GM12891 (cell line): Measurements from ENCODE around the gene MCM9.

Experiments used
- POLR2A ChIP-seq: IDR thresholded peaks from 2 replicates; pipeline ENCODE4 v1.6.1; 2011; ENCODE audit warnings: low read depth, low read length, control low read depth
- POLR2AphosphoS5 ChIP-seq: IDR thresholded peaks from 2 replicates; pipeline ENCODE4 v1.6.1; 2011; ENCODE audit warnings: low read depth, low read length, control low read depth
- TAF1 ChIP-seq: IDR thresholded peaks from 2 replicates; pipeline ENCODE4 v1.6.1; 2011; ENCODE audit warnings: low read depth, low read length, control low read depth

DNA sequence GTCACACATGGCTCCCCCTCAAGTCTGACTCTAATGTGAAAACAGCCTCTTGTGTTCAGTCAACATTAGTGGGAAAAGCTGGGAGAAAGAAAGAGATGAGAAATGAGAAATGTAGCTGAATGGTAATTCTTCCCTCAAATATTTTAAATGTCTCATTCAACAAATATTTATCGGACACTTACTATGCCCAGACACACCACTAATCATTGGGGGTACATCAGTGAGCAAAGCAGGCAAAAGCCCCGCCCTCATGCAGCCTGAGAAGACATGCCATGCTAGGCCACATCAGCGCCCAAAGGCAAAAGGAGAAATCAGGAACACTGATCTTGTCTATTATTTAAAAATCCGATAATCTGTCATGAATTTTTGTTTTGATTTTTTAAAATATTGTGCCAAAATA is 130.9 kb downstream of the MCM9 start:
- TF ChIP-seq TAF1 = no peak
- TF ChIP-seq POLR2A = no peak
- TF ChIP-seq POLR2AphosphoS5 = no peak
